Common myeloid progenitor, CD34-positive (primary cell): ENCODE measurements around the gene PERCC1. TPM values are rescaled to one million over a fixed set of nuclear protein-coding genes. Genes with fewer than 3 reads are reported as not detected.

Experiments used
- CTCF ChIA-PET: fragments of 350-600 bp; sonication (Branson Sonifier 250); formaldehyde crosslinking; loops from one replicate; lab custom pipeline; 2021; ENCODE audit warnings: antibody characterized with exemption; lab: Charles Lee
- POLR2A ChIA-PET: fragments of 350-600 bp; sonication (Branson Sonifier 250); formaldehyde crosslinking; loops from one replicate; lab custom pipeline; 2021; ENCODE audit warnings: antibody characterized with exemption; lab: Charles Lee
- DNase-seq, 3 donors: peaks; one replicate each; pipeline versions ENCODE4 v3.0.0 to v3.0.0-alpha.2; 2013
- H3K27ac ChIP-seq, 2 experiments: 1 replicate in 1 of 2; 2 replicates in 1 of 2; pipeline ENCODE4 v1.7.0; 2013; ENCODE audit warnings: inconsistent platforms in 2 of 2, low read length in 2 of 2, mild to moderate bottlenecking in 2 of 2, low read depth in 1 of 2, moderate library complexity in 1 of 2; ENCODE audit not compliant: severe bottlenecking in 2 of 2, insufficient read depth in 1 of 2, poor library complexity in 1 of 2
- H3K27me3 ChIP-seq, 5 experiments: replicated peaks in 2 of 5; 1 replicate in 3 of 5; 2 replicates in 2 of 5; pipeline versions ENCODE4 v1.6.1 to v1.7.0; 2013; ENCODE audit warnings: low read length in 4 of 5, mild to moderate bottlenecking in 2 of 5, moderate library complexity in 2 of 5, inconsistent platforms in 1 of 5; ENCODE audit not compliant: insufficient read depth in 5 of 5, control insufficient read depth in 4 of 5
- H3K36me3 ChIP-seq, 4 experiments: 1 replicate in 2 of 4; 2 replicates in 2 of 4; pipeline versions ENCODE4 v1.6.1 to v1.7.0; 2013; ENCODE audit warnings: low read length in 3 of 4, control low read depth in 1 of 4, mild to moderate bottlenecking in 1 of 4; ENCODE audit not compliant: control insufficient read depth in 4 of 4, insufficient read depth in 4 of 4
- H3K4me1 ChIP-seq, 4 experiments: 1 replicate in 3 of 4; 2 replicates in 1 of 4; pipeline versions ENCODE4 v1.6.1 to v1.7.1; 2013; ENCODE audit warnings: low read length in 3 of 4, mild to moderate bottlenecking in 3 of 4, control low read depth in 1 of 4, inconsistent platforms in 1 of 4, moderate library complexity in 1 of 4; ENCODE audit not compliant: control insufficient read depth in 4 of 4, insufficient read depth in 4 of 4; ENCODE audit errors: control extremely low read depth in 1 of 4
- H3K4me3 ChIP-seq, 7 experiments: 1 replicate in 4 of 7; 2 replicates in 3 of 7; pipeline versions ENCODE4 v1.5.1 to v1.7.0; 2013; ENCODE audit warnings: mild to moderate bottlenecking in 7 of 7, low read length in 6 of 7, moderate library complexity in 6 of 7, inconsistent platforms in 2 of 7, low read depth in 2 of 7, control low read depth in 1 of 7; ENCODE audit not compliant: insufficient read depth in 4 of 7, control insufficient read depth in 1 of 7; ENCODE audit errors: extremely low read depth in 1 of 7
- H3K9me3 ChIP-seq, 5 experiments: 1 replicate in 4 of 5; 2 replicates in 1 of 5; pipeline versions ENCODE4 v1.6.1 to v1.7.1; 2013; ENCODE audit warnings: low read length in 4 of 5, mild to moderate bottlenecking in 2 of 5, inconsistent platforms in 1 of 5, low read depth in 1 of 5, moderate library complexity in 1 of 5; ENCODE audit not compliant: control insufficient read depth in 4 of 5, insufficient read depth in 2 of 5; ENCODE audit errors: control extremely low read depth in 1 of 5
- WGBS: methylation state at CpG from one replicate; pipeline ENCODE4 v1.1.5; 2013; ENCODE audit not compliant: insufficient coverage; 5-methylcytosine and 5-hydroxymethylcytosine counted together
- polyA plus RNA-seq: library from polyadenylated mRNA; unstranded; fragments of 120-200 nt; gene quantifications from one replicate; pipeline ENCODE4 v1.2.1, GENCODE V29; 2013

The PERCC1 gene
- polyA plus RNA-seq = 0.79 TPM

GRCh38 chr16:1430759-1431496 lies at the start of gene PERCC1:
Gene PERCC1 (plus strand): TSS chr16:1431078. CDS start chr16:1432594, 1,516 bp downstream.
- CTCF ChIA-PET = interaction anchor here (0.6 to 1.2 kb wide), 3 partner anchors 30 to 66 kb away, joined by 3 read pairs; no protein-coding TSS in a partner anchor
- POLR2A ChIA-PET = no interaction called here
- H3K4me1 ChIP-seq = peaks cover 0 to 52% (median 24%) of the 10 kb centered on the region in 4 experiments

GRCh38 chr16:1381612-1382406 lies 49.1 kb upstream of the PERCC1 start:
- CTCF ChIA-PET = no interaction called here

More at GRCh38 chr16:1430759-1431496, at the start of gene PERCC1:
- Histone ChIP-seq H3K27ac (no peak within 1 kb of the TSS), H3K4me3 (peak within 1 kb of the TSS in 3 of 7 experiments; percentile 33 to 70 (median 58)), H3K36me3 (no peaks in the 10 kb centered on the region), H3K9me3 (no peaks in the 10 kb centered on the region), H3K27me3 (no peaks in the 10 kb centered on the region)
- 75% methylated on average over 20 of the region's 35 CpGs for WGBS
- DNase-seq = peak in 1 of 3 donors; percentile 29

GRCh38 chr16:1383556-1383955 lies 47.3 kb upstream of the PERCC1 start:
- Histone ChIP-seq H3K36me3 (peaks cover 4 to 53% (median 21%) of the 10 kb centered on the region in 4 experiments), H3K4me1 (peaks cover 0 to 17% (median 15%) of the 10 kb centered on the region in 4 experiments), H3K27me3 (no peaks in the 10 kb centered on the region), H3K9me3 (no peaks in the 10 kb centered on the region), H3K4me3 (no peak overlapping the region), H3K27ac (no peak overlapping the region)
- WGBS = 96% methylated on average over 10 of the region's 18 CpGs
- ChIA-PET POLR2A (no interaction called here), CTCF (no interaction called here)
- DNase-seq = no peak

More at GRCh38 chr16:1381612-1382406, 49.1 kb upstream of the PERCC1 start:
- Histone ChIP-seq H3K4me3 (no peak overlapping the region), H3K27ac (no peak overlapping the region), H3K36me3 (peaks cover 0 to 48% (median 20%) of the 10 kb centered on the region in 4 experiments), H3K9me3 (no peaks in the 10 kb centered on the region), H3K4me1 (peaks cover 0 to 26% (median 21%) of the 10 kb centered on the region in 4 experiments), H3K27me3 (no peaks in the 10 kb centered on the region)
- DNase-seq = no peak
- WGBS = 88% methylated on average over 8 of the region's 9 CpGs
- POLR2A ChIA-PET = no interaction called here

DNA sequence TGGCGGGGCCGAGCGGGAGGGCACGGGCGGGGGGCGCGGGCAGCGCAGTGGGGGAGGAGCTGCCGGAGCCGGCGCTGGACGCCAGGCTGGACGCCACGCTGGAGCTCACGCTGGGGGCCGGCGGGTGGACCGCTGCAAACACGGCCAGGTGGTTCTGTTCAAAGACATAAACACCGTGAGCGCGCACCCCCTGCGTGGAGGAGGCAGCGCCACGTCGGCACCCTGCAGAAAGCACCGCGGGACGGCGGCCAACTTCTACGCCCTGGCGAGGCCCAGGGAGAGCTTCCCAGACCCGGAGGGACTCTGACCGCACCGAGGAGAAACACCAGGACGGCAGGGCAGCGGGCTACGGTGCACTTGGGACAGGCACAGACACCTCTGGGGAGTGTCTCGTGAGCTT lies 45.6 kb upstream of the PERCC1 start:
- POLR2A ChIA-PET = no interaction called here
- Histone ChIP-seq H3K9me3 (no peaks in the 10 kb centered on the region), H3K4me3 (no peak overlapping the region), H3K27me3 (no peaks in the 10 kb centered on the region), H3K27ac (no peak overlapping the region), H3K4me1 (peaks cover 0 to 2% (median under 1%) of the 10 kb centered on the region in 4 experiments), H3K36me3 (peaks cover 4 to 69% (median 30%) of the 10 kb centered on the region in 4 experiments)
- CTCF ChIA-PET = no interaction called here
- WGBS = 98% methylated on average over 38 of the region's 39 CpGs
- no peak for DNase-seq

- no peak overlapping the region for H3K4me3 ChIP-seq
- no peaks in the 10 kb centered on the region for H3K27me3 ChIP-seq
- peaks cover 4 to 70% (median 24%) of the 10 kb centered on the region in 4 experiments for H3K36me3 ChIP-seq
- DNase-seq = no peak
- CTCF ChIA-PET = no interaction called here
- H3K9me3 ChIP-seq = no peaks in the 10 kb centered on the region
- H3K27ac ChIP-seq = no peak overlapping the region
- H3K4me1 ChIP-seq = no peaks in the 10 kb centered on the region
- POLR2A ChIA-PET = no interaction called here
- WGBS = 98% methylated on average over 16 of the region's 16 CpGs
These were observed 43.5 kb upstream of the PERCC1 start for GRCh38 chr16:1387331-1387730.

DNA sequence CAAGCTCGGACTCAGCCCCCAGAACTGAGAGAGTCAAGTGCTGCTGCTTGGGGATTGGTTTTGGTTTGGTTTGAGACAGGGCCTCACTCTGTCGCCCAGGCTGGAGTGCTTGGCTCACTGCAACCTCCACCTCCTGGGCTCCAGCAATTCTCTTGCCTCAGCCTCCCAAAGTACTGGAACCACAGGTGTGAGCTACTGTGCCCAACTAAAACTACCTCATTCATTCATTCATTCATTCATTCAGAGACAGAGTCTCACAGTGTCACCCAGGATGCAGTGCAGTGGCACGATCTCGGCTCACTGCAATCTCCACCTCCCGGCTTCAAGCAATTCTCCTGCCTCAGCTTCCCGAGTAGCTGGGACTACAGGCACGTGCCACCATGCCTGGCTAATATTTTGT lies 41.1 kb upstream of the PERCC1 start:
- Histone ChIP-seq H3K4me3 (no peak overlapping the region), H3K36me3 (peaks cover 7 to 72% (median 34%) of the 10 kb centered on the region in 4 experiments), H3K27ac (no peak overlapping the region), H3K4me1 (no peaks in the 10 kb centered on the region), H3K9me3 (no peaks in the 10 kb centered on the region), H3K27me3 (no peaks in the 10 kb centered on the region)
- WGBS = 93% methylated on average over 5 of the region's 7 CpGs
- CTCF ChIA-PET = interaction anchor here (1.3 kb wide), 1 partner anchor 12 kb away, joined by 3 read pairs; no protein-coding TSS in a partner anchor
- no peak for DNase-seq
- POLR2A ChIA-PET = interaction anchor here (0.6 kb wide), 1 partner anchor 264 kb away, joined by 4 read pairs; no protein-coding TSS in a partner anchor
